Osteocyte (in vitro differentiated cells): Measurements from ENCODE around the gene LAPTM5. TPM values are rescaled to one million over a fixed set of nuclear protein-coding genes. Genes with fewer than 3 reads are reported as not detected.

ENCODE experiments used
- DNase-seq: peaks from one replicate; pipeline ENCODE4 v3.0.0; 2021; ENCODE audit warnings: mixed read lengths; ENCODE audit not compliant: unreplicated experiment; ENCODE audit errors: extremely low spot score
- H3K27ac Mint-ChIP-seq: one replicate; pipeline ENCODE4 v1.8.0; 2021; ENCODE audit warnings: mild to moderate bottlenecking, mixed read lengths; ENCODE audit not compliant: unreplicated experiment
- H3K27me3 Mint-ChIP-seq: one replicate; pipeline ENCODE4 v1.8.0; 2021; ENCODE audit warnings: mixed read lengths; ENCODE audit not compliant: unreplicated experiment
- H3K36me3 Mint-ChIP-seq: one replicate; pipeline ENCODE4 v1.8.0; 2021; ENCODE audit warnings: mixed read lengths; ENCODE audit not compliant: unreplicated experiment
- H3K4me1 Mint-ChIP-seq: one replicate; pipeline ENCODE4 v1.8.0; 2021; ENCODE audit warnings: mixed read lengths; ENCODE audit not compliant: unreplicated experiment
- H3K4me3 Mint-ChIP-seq: one replicate; pipeline ENCODE4 v1.8.0; 2021; ENCODE audit warnings: mild to moderate bottlenecking, moderate library complexity, mixed read lengths; ENCODE audit not compliant: unreplicated experiment
- H3K9me3 Mint-ChIP-seq: one replicate; pipeline ENCODE4 v1.8.0; 2021; ENCODE audit warnings: mixed read lengths; ENCODE audit not compliant: unreplicated experiment
- CTCF ChIP-seq: fragments of 200-600 bp; sonication (generic); IDR thresholded peaks from 2 replicates; pipeline ENCODE4 v1.5.0; 2021; ENCODE audit warnings: antibody characterized with exemption, mild to moderate bottlenecking, moderate library complexity
- total RNA-seq: library from RNA; stranded (reverse); gene quantifications from 2 replicates; pipeline ENCODE4 v1.2.1, GENCODE V29; 2021

The LAPTM5 gene
- total RNA-seq, 1 donor from 2014 or later = not detected

- Mint-ChIP-seq H3K27me3 (peaks cover 8% of the 10 kb centered on the region), H3K9me3 (no peaks in the 10 kb centered on the region), H3K4me3 (no peak overlapping the region), H3K36me3 (no peaks in the 10 kb centered on the region), H3K27ac (no peak overlapping the region), H3K4me1 (peaks cover 21% of the 10 kb centered on the region)
- no peak for DNase-seq
- TF ChIP-seq CTCF = no peak
Measured at GRCh38 chr1:30786264-30786991, 28.9 kb upstream of the LAPTM5 start.

- peaks cover 21% of the 10 kb centered on the region for H3K4me1 Mint-ChIP-seq
- no peaks in the 10 kb centered on the region for H3K36me3 Mint-ChIP-seq
- no peaks in the 10 kb centered on the region for H3K9me3 Mint-ChIP-seq
- TF ChIP-seq CTCF = no peak
- no peak overlapping the region for H3K4me3 Mint-ChIP-seq
- no peak overlapping the region for H3K27ac Mint-ChIP-seq
- no peak for DNase-seq
- H3K27me3 Mint-ChIP-seq = peaks cover 1% of the 10 kb centered on the region
Measured at GRCh38 chr1:30785714-30786113, 28.1 kb upstream of the LAPTM5 start.

DNA sequence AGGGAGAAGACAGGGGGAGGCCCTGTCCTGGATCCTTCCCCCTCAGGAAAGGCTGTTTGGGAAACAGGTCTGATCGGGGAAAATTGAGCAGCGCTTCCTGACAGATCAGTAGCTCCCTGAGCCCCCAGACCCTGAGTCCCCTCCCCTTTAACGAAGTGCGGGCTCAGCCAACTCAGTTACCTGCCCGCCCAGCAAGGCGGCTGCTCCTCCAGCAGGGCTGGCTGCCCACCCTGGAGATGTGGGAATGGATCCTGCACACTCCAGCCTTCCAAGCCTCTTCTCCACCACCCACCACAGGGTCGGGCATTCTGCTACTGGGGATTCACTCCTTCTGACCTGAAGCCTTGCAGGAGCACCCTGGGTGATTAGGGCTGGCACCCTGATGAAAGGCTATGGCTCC, 27.6 kb upstream of the LAPTM5 start:
- Mint-ChIP-seq H3K9me3 (no peaks in the 10 kb centered on the region), H3K27ac (no peak overlapping the region), H3K36me3 (no peaks in the 10 kb centered on the region), H3K4me3 (no peak overlapping the region), H3K4me1 (peaks cover 21% of the 10 kb centered on the region), H3K27me3 (no peaks in the 10 kb centered on the region)
- TF ChIP-seq CTCF = no peak
- DNase-seq = no peak

DNA sequence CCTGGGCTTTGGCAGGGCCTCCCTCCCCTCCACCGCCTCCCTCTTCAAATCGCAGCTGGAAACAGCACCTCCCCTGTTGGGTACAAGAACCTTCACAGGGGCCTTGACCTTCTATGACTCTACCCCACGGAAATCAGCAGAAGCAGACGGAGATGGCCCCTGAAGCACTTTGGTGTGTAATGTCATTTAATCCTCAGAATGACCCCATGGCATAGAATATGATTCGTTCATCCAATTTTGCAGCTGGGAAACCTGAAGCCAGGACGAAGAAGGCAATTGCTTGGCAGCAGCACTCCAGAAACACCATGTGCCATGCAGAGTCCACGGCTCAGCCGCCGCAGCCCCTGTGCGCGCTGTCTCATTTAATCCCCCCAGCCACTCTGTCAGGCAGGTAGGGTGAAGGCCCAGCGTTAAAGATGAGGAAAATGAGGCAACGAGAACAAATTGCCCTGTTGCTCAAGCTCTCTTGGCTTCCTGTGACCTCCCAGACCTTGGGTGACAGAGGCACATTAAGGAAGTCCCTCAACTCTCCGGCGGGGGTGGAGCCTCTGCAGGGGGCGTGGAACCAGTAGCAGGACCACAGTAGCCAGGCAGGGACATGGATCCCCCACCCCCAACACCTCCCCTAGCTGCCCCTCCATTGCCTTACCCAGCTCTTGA, 25.8 kb upstream of the LAPTM5 start:
- no peak for TF ChIP-seq CTCF
- no peak overlapping the region for H3K27ac Mint-ChIP-seq
- no peaks in the 10 kb centered on the region for H3K27me3 Mint-ChIP-seq
- H3K4me1 Mint-ChIP-seq = peaks cover 21% of the 10 kb centered on the region
- no peak for DNase-seq
- no peaks in the 10 kb centered on the region for H3K36me3 Mint-ChIP-seq
- no peak overlapping the region for H3K4me3 Mint-ChIP-seq
- H3K9me3 Mint-ChIP-seq = no peaks in the 10 kb centered on the region
